ENCODE data around the gene RALGDS. TPM values are rescaled to one million over a fixed set of nuclear protein-coding genes. Genes with fewer than 3 reads are reported as not detected.
"Not testable (repeated sequence)": the region's sequence is repeated elsewhere in the genome, so short reads cannot be mapped to it uniquely, and the experiment has no call there.

RALGDS gene
- total RNA-seq: 100 to 1,000 TPM in 1 of 2 experiments, 10 to 100 TPM in 1; 85.7 to 102 TPM

GRCh38 chr9:133121198-133121914, at the start of gene RALGDS:
RALGDS (minus strand) TSS chr9:133121240; CDS start chr9:133121154, 86 bp downstream.
- Mint-ChIP-seq H3K27me3 (ENCODE audit: low read depth) (no peaks in the 10 kb centered on the region), H3K9me3 (ENCODE audit: insufficient read depth) (no peaks in the 10 kb centered on the region), H3K4me1 (ENCODE audit: low read depth) (peaks cover 79% of the 10 kb centered on the region), H3K27ac (peak within 1 kb of the TSS; percentile 90), H3K4me3 (peak within 1 kb of the TSS; percentile 76), H3K36me3 (ENCODE audit: low read depth) (peaks cover 17% of the 10 kb centered on the region)
- peak; percentile 78 for ATAC-seq
- ChIA-PET CTCF (interaction anchor here (0.7 to 2.2 kb wide), 5 partner anchors 12 to 27 kb away, joined by 3 to 15 read pairs (median 6); no protein-coding TSS in a partner anchor), POLR2A (interaction anchor here (0.5 to 4.1 kb wide), 3 partner anchors 12 to 944 kb away, joined by 3 to 14 read pairs (median 4); no protein-coding TSS in a partner anchor)
- DNase-seq: peak; percentile 90

- no peak overlapping the region for H3K27ac Mint-ChIP-seq
- no peaks in the 10 kb centered on the region for H3K4me1 Mint-ChIP-seq (ENCODE audit: low read depth)
- ChIA-PET CTCF (no interaction called here), POLR2A (no interaction called here)
- no peak overlapping the region for H3K4me3 Mint-ChIP-seq
- no peaks in the 10 kb centered on the region for H3K9me3 Mint-ChIP-seq (ENCODE audit: insufficient read depth)
- no peaks in the 10 kb centered on the region for H3K36me3 Mint-ChIP-seq (ENCODE audit: low read depth)
- ATAC-seq (no peak), DNase-seq (no peak)
- H3K27me3 Mint-ChIP-seq (ENCODE audit: low read depth): peaks cover 13% of the 10 kb centered on the region
Measured at GRCh38 chr9:133170716-133171115, 49.7 kb upstream of the RALGDS start.

- CTCF ChIA-PET, H3K4me3 Mint-ChIP-seq, POLR2A ChIA-PET: not testable (repeated sequence)
Measured at GRCh38 chr9:133169687-133170086, 48.6 kb upstream of the RALGDS start.

GRCh38 chr9:133169102-133169501, 48.1 kb upstream of the RALGDS start:
- ATAC-seq (no peak), DNase-seq (no peak)
- Mint-ChIP-seq H3K36me3 (ENCODE audit: low read depth) (no peaks in the 10 kb centered on the region), H3K27ac (no peak overlapping the region), H3K9me3 (ENCODE audit: insufficient read depth) (no peaks in the 10 kb centered on the region), H3K27me3 (ENCODE audit: low read depth) (peaks cover 8% of the 10 kb centered on the region), H3K4me1 (ENCODE audit: low read depth) (peaks cover under 1% of the 10 kb centered on the region), H3K4me3 (no peak overlapping the region)
- POLR2A ChIA-PET: no interaction called here
- CTCF ChIA-PET: no interaction called here

More at GRCh38 chr9:133169687-133170086, 48.6 kb upstream of the RALGDS start:
- not testable (repeated sequence) for H3K36me3 Mint-ChIP-seq (ENCODE audit: low read depth); H3K27me3 Mint-ChIP-seq (ENCODE audit: low read depth); H3K9me3 Mint-ChIP-seq (ENCODE audit: insufficient read depth); DNase-seq; H3K4me1 Mint-ChIP-seq (ENCODE audit: low read depth); ATAC-seq; H3K27ac Mint-ChIP-seq

GRCh38 chr9:133168432-133168831, 47.4 kb upstream of the RALGDS start:
- H3K27ac Mint-ChIP-seq: no peak overlapping the region
- H3K36me3 Mint-ChIP-seq (ENCODE audit: low read depth): no peaks in the 10 kb centered on the region
- ATAC-seq (no peak), DNase-seq (no peak)
- POLR2A ChIA-PET: no interaction called here
- H3K4me1 Mint-ChIP-seq (ENCODE audit: low read depth): peaks cover 6% of the 10 kb centered on the region
- no peak overlapping the region for H3K4me3 Mint-ChIP-seq
- peaks cover 6% of the 10 kb centered on the region for H3K27me3 Mint-ChIP-seq (ENCODE audit: low read depth)
- no peaks in the 10 kb centered on the region for H3K9me3 Mint-ChIP-seq (ENCODE audit: insufficient read depth)
- CTCF ChIA-PET: interaction anchor here (1.2 kb wide), 1 partner anchor 11 kb away, joined by 5 read pairs; no protein-coding TSS in a partner anchor

- Mint-ChIP-seq H3K36me3 (ENCODE audit: low read depth) (no peaks in the 10 kb centered on the region), H3K4me3 (no peak overlapping the region), H3K9me3 (ENCODE audit: insufficient read depth) (no peaks in the 10 kb centered on the region), H3K4me1 (ENCODE audit: low read depth) (peaks cover 6% of the 10 kb centered on the region), H3K27ac (no peak overlapping the region), H3K27me3 (ENCODE audit: low read depth) (peaks cover 6% of the 10 kb centered on the region)
- POLR2A ChIA-PET: no interaction called here
- ATAC-seq: no peak
- CTCF ChIA-PET: interaction anchor here (1.2 to 2.0 kb wide), 2 partner anchors 12 to 18 kb away, joined by 5 to 10 read pairs; no protein-coding TSS in a partner anchor
- DNase-seq: no peak
Measured at GRCh38 chr9:133167769-133168168, 46.7 kb upstream of the RALGDS start.

GRCh38 chr9:133167096-133167730, 46.2 kb upstream of the RALGDS start:
- peaks cover 6% of the 10 kb centered on the region for H3K4me1 Mint-ChIP-seq (ENCODE audit: low read depth)
- no peak overlapping the region for H3K27ac Mint-ChIP-seq
- no peak for DNase-seq
- no peak for ATAC-seq
- POLR2A ChIA-PET: no interaction called here
- H3K9me3 Mint-ChIP-seq (ENCODE audit: insufficient read depth): no peaks in the 10 kb centered on the region
- H3K27me3 Mint-ChIP-seq (ENCODE audit: low read depth): peaks cover 6% of the 10 kb centered on the region
- no peak overlapping the region for H3K4me3 Mint-ChIP-seq
- CTCF ChIA-PET: interaction anchor here (1.2 to 2.0 kb wide), 3 partner anchors 13 to 23 kb away, joined by 5 to 10 read pairs (median 5); no protein-coding TSS in a partner anchor
- H3K36me3 Mint-ChIP-seq (ENCODE audit: low read depth): no peaks in the 10 kb centered on the region

GRCh38 chr9:133166392-133166791, 45.4 kb upstream of the RALGDS start:
- CTCF ChIA-PET: interaction anchor here (1.9 to 2.0 kb wide), 2 partner anchors 19 to 22 kb away, joined by 5 to 10 read pairs; no protein-coding TSS in a partner anchor
- ATAC-seq (no peak), DNase-seq (no peak)
- Mint-ChIP-seq H3K27me3 (ENCODE audit: low read depth) (peaks cover 8% of the 10 kb centered on the region), H3K27ac (no peak overlapping the region), H3K9me3 (ENCODE audit: insufficient read depth) (no peaks in the 10 kb centered on the region), H3K4me3 (no peak overlapping the region), H3K36me3 (ENCODE audit: low read depth) (no peaks in the 10 kb centered on the region), H3K4me1 (ENCODE audit: low read depth) (peaks cover 6% of the 10 kb centered on the region)
- POLR2A ChIA-PET: no interaction called here

- Mint-ChIP-seq H3K4me1 (ENCODE audit: low read depth) (peaks cover 10% of the 10 kb centered on the region), H3K4me3 (no peak overlapping the region), H3K9me3 (ENCODE audit: insufficient read depth) (no peaks in the 10 kb centered on the region), H3K27me3 (ENCODE audit: low read depth) (peaks cover 8% of the 10 kb centered on the region), H3K36me3 (ENCODE audit: low read depth) (no peaks in the 10 kb centered on the region), H3K27ac (no peak overlapping the region)
- ChIA-PET CTCF (interaction anchor here (1.9 kb wide), 1 partner anchor 21 kb away, joined by 5 read pairs; no protein-coding TSS in a partner anchor), POLR2A (no interaction called here)
- no peak for ATAC-seq
- no peak for DNase-seq
Measured at GRCh38 chr9:133165452-133165730, 44.4 kb upstream of the RALGDS start.

- Mint-ChIP-seq H3K27me3 (ENCODE audit: low read depth) (peaks cover 8% of the 10 kb centered on the region), H3K36me3 (ENCODE audit: low read depth) (no peaks in the 10 kb centered on the region), H3K4me3 (peak overlapping the region; percentile 43), H3K27ac (no peak overlapping the region), H3K4me1 (ENCODE audit: low read depth) (peaks cover 10% of the 10 kb centered on the region), H3K9me3 (ENCODE audit: insufficient read depth) (no peaks in the 10 kb centered on the region)
- ATAC-seq: no peak
- ChIA-PET POLR2A (no interaction called here), CTCF (interaction anchor here (1.0 kb wide), 1 partner anchor 20 kb away, joined by 5 read pairs; no protein-coding TSS in a partner anchor)
- no peak for DNase-seq
Measured at GRCh38 chr9:133164191-133164590, 43.2 kb upstream of the RALGDS start.

- Mint-ChIP-seq H3K4me1 (ENCODE audit: low read depth) (peaks cover 10% of the 10 kb centered on the region), H3K27me3 (ENCODE audit: low read depth) (peaks cover 8% of the 10 kb centered on the region), H3K4me3 (peak within 1 kb of the TSS; percentile 73), H3K36me3 (ENCODE audit: low read depth) (no peaks in the 10 kb centered on the region), H3K27ac (no peak within 1 kb of the TSS), H3K9me3 (ENCODE audit: insufficient read depth) (no peaks in the 10 kb centered on the region)
- peak; percentile 33 for DNase-seq
- peak; percentile 71 for ATAC-seq
- ChIA-PET POLR2A (no interaction called here), CTCF (interaction anchor here (1.0 kb wide), 1 partner anchor 19 kb away, joined by 5 read pairs; no protein-coding TSS in a partner anchor)
Measured at GRCh38 chr9:133163504-133164172, 42.6 kb upstream of the RALGDS start, which contains the start of gene GBGT1. GBGT1 (minus strand) TSS chr9:133163914; CDS start chr9:133162412, 1,502 bp downstream.
